CD4-positive, alpha-beta T cell treated with Interleukin-10 for 1 hour (primary cell): ENCODE data around the gene CATSPERB.
"Not testable (repeated sequence)": the region's sequence is repeated elsewhere in the genome, so short reads cannot be mapped to it uniquely, and the experiment has no call there.

Source experiments
- DNase-seq: peaks from one replicate; pipeline ENCODE4 v3.0.0-alpha.2; 2020

Gene CATSPERB

GRCh38 chr14:91731986-91732385, at the start of gene CATSPERB:
CATSPERB (minus strand) TSS chr14:91732086; CDS start chr14:91729479, 2,607 bp downstream.
- DNase-seq = no peak

- DNase-seq = no peak
Observed at GRCh38 chr14:91780452-91780851, 48.6 kb upstream of the CATSPERB start.

GRCh38 chr14:91778217-91778616, 46.3 kb upstream of the CATSPERB start:
- no peak for DNase-seq

GRCh38 chr14:91774140-91775096, 42.5 kb upstream of the CATSPERB start:
- no peak for DNase-seq

GRCh38 chr14:91770185-91770584, 38.3 kb upstream of the CATSPERB start:
- no peak for DNase-seq

GRCh38 chr14:91755570-91756295, 23.8 kb upstream of the CATSPERB start:
- DNase-seq = no peak

- no peak for DNase-seq
Observed at GRCh38 chr14:91754819-91755218, 22.9 kb upstream of the CATSPERB start.

- DNase-seq = no peak
Observed at GRCh38 chr14:91754185-91754584, 22.3 kb upstream of the CATSPERB start.

GRCh38 chr14:91753501-91754128, 21.7 kb upstream of the CATSPERB start:
- no peak for DNase-seq

GRCh38 chr14:91752961-91753360, 21.1 kb upstream of the CATSPERB start:
- DNase-seq = no peak

GRCh38 chr14:91751719-91752118, 19.8 kb upstream of the CATSPERB start:
- DNase-seq = no peak

GRCh38 chr14:91750634-91751198, 18.8 kb upstream of the CATSPERB start:
- DNase-seq = no peak

- no peak for DNase-seq
Observed at GRCh38 chr14:91749868-91750267, 18.0 kb upstream of the CATSPERB start.

GRCh38 chr14:91748049-91748448, 16.2 kb upstream of the CATSPERB start:
- no peak for DNase-seq

- DNase-seq = no peak
Observed at GRCh38 chr14:91745344-91745743, 13.5 kb upstream of the CATSPERB start.

- no peak for DNase-seq
Observed at GRCh38 chr14:91744068-91744480, 12.2 kb upstream of the CATSPERB start.

GRCh38 chr14:91743305-91743653, 11.4 kb upstream of the CATSPERB start:
- DNase-seq = no peak

- no peak for DNase-seq
Observed at GRCh38 chr14:91742621-91743304, 10.9 kb upstream of the CATSPERB start.

GRCh38 chr14:91739867-91740266, 8.0 kb upstream of the CATSPERB start:
- DNase-seq = not testable (repeated sequence)

- DNase-seq = no peak
Observed at GRCh38 chr14:91737619-91738018, 5.7 kb upstream of the CATSPERB start.

- no peak for DNase-seq
Observed at GRCh38 chr14:91732859-91733477, 1.1 kb upstream of the CATSPERB start.

GRCh38 chr14:91732439-91732838, 553 bp upstream of the CATSPERB start:
- no peak for DNase-seq
